SU-DHL-6 (cell line): ENCODE measurements around the gene DEGS1.

ENCODE experiments used
- H2AFZ ChIP-seq: fragments of 200-600 bp; sonication (generic); 2 replicates; pipeline ENCODE4 v1.6.1; 2014; ENCODE audit warnings: low read depth, mild to moderate bottlenecking, moderate library complexity, mixed read lengths, antibody characterized with exemption, low read length; ENCODE audit not compliant: severe bottlenecking
- H3F3A ChIP-seq: fragments of 200-600 bp; shearing (Covaris generic); 2 replicates; pipeline ENCODE4 v1.6.0; 2016; ENCODE audit warnings: antibody characterized with exemption, mild to moderate bottlenecking; ENCODE audit not compliant: insufficient read depth
- H3K27ac ChIP-seq: fragments of 200-600 bp; sonication (generic); 2 replicates; pipeline ENCODE4 v1.5.1; 2016; ENCODE audit warnings: low read depth, mild to moderate bottlenecking, low read length, moderate library complexity, mixed read lengths
- H3K27me3 ChIP-seq: fragments of 200-600 bp; sonication (generic), shearing (Covaris generic); 2 replicates; pipeline ENCODE4 v1.6.0; 2014; ENCODE audit warnings: mild to moderate bottlenecking, low read length
- H3K36me3 ChIP-seq: fragments of 200-600 bp; sonication (generic); 2 replicates; pipeline ENCODE4 v1.6.1; 2014; ENCODE audit warnings: mild to moderate bottlenecking, low read length, mixed read lengths
- H3K4me2 ChIP-seq: fragments of 300-600, 200-600 bp; shearing (Covaris generic), sonication (generic); 2 replicates; pipeline ENCODE4 v1.6.0; 2014; ENCODE audit warnings: low read length, low read depth, mild to moderate bottlenecking; ENCODE audit not compliant: poor library complexity, severe bottlenecking
- H3K4me3 ChIP-seq: fragments of 200-600 bp; sonication (generic); 2 replicates; pipeline ENCODE4 v1.5.1; 2014; ENCODE audit warnings: antibody characterized with exemption, low read length, mild to moderate bottlenecking, mixed read lengths; ENCODE audit not compliant: insufficient read depth, poor library complexity, severe bottlenecking
- H3K79me2 ChIP-seq: fragments of 200-600 bp; sonication (generic); 2 replicates; pipeline ENCODE4 v1.6.1; 2014; ENCODE audit warnings: mild to moderate bottlenecking, low read length, moderate library complexity; ENCODE audit not compliant: insufficient read depth
- H3K9ac ChIP-seq: fragments of 200-600 bp; sonication (generic); 2 replicates; pipeline ENCODE4 v1.7.0; 2014; ENCODE audit warnings: mild to moderate bottlenecking, low read length
- H3K9me2 ChIP-seq: fragments of 200-600 bp; sonication (generic); replicated peaks from 2 replicates; pipeline ENCODE4 v1.6.1; 2014; ENCODE audit warnings: low read length; ENCODE audit not compliant: insufficient read depth
- H3K9me3 ChIP-seq: fragments of 200-600 bp; sonication (generic); 2 replicates; pipeline ENCODE4 v1.6.1; 2014; ENCODE audit warnings: low read length, mixed read lengths; ENCODE audit not compliant: insufficient read depth
- H4K20me1 ChIP-seq: fragments of 200-600 bp; sonication (generic); 2 replicates; pipeline ENCODE4 v1.6.1; 2014; ENCODE audit warnings: low read depth, mild to moderate bottlenecking, antibody characterized with exemption, low read length, moderate library complexity, mixed read lengths
- EZH2phosphoT487 ChIP-seq: fragments of 200-600 bp; sonication (generic), shearing (Covaris generic); conservative IDR thresholded peaks from 2 replicates; pipeline ENCODE4 v1.6.1; 2018; ENCODE audit warnings: mild to moderate bottlenecking, antibody characterized with exemption, low read length, moderate library complexity, mixed read lengths
- TF ChIP-seq, protein P1 (sequence below): fragments of 200-600 bp; sonication (generic); IDR thresholded peaks from one replicate; pipeline ENCODE4 v1.5.1; 2017; ENCODE audit warnings: antibody characterized with exemption, mild to moderate bottlenecking, low read length, moderate library complexity; ENCODE audit not compliant: insufficient read depth, poor library complexity, severe bottlenecking

Gene DEGS1

DNA sequence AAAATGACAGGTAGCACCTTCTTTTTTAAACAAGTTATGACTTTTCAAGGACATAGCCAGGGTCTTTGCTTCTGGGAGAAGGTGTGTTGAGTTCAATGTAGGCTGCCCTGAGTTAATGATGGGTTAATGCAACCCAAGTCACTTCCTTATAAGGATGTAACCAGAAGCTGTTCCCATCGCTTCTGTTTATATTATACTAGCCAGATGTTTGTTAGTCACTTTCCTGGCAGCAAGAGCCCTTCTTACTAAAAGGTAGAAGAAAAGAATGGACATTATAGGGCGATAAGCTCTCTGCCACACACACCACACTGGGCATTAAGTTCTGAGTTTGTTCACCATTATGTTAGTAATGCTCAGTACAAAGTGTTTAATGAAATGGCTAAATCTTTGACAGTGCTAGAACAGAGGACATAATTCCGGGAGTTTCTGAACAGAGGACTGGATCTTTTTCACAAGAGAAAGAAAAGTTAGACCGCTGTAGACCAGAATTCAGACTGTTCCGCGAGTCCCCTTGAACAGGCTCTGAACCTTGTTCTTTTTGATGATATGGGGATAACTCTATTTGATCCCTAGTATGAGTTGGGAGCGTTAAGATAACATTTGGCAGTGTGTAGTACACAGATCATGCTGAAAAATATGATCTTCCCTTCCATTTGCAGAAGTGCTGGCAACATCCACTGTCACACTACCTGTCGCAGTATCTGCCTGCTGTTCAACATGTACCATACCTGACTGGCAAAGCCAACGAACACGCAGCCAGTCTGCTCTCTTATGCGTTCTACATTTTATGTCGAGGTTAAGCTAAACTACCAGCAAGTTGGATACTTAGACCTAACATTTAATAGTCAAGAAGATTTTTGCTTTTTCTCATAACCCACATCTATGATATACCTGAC lies 41.0 kb downstream of the DEGS1 start:
- H3F3A ChIP-seq: no peaks in the 10 kb centered on the region
- H3K4me2 ChIP-seq: no peak overlapping the region
- H4K20me1 ChIP-seq: no peaks in the 10 kb centered on the region
- H3K9ac ChIP-seq: no peak overlapping the region
- H3K36me3 ChIP-seq: no peaks in the 10 kb centered on the region
- no peaks in the 10 kb centered on the region for H3K27me3 ChIP-seq
- TF ChIP-seq, protein P1, sequence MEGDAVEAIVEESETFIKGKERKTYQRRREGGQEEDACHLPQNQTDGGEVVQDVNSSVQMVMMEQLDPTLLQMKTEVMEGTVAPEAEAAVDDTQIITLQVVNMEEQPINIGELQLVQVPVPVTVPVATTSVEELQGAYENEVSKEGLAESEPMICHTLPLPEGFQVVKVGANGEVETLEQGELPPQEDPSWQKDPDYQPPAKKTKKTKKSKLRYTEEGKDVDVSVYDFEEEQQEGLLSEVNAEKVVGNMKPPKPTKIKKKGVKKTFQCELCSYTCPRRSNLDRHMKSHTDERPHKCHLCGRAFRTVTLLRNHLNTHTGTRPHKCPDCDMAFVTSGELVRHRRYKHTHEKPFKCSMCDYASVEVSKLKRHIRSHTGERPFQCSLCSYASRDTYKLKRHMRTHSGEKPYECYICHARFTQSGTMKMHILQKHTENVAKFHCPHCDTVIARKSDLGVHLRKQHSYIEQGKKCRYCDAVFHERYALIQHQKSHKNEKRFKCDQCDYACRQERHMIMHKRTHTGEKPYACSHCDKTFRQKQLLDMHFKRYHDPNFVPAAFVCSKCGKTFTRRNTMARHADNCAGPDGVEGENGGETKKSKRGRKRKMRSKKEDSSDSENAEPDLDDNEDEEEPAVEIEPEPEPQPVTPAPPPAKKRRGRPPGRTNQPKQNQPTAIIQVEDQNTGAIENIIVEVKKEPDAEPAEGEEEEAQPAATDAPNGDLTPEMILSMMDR: no peak
- TF ChIP-seq EZH2phosphoT487: no peak
- no peaks in the 10 kb centered on the region for H3K9me3 ChIP-seq
- no peak overlapping the region for H3K27ac ChIP-seq
- H3K79me2 ChIP-seq: no peaks in the 10 kb centered on the region
- no peak overlapping the region for H3K4me3 ChIP-seq
- H3K9me2 ChIP-seq: no peaks in the 10 kb centered on the region
- no peak overlapping the region for H2AFZ ChIP-seq

DNA sequence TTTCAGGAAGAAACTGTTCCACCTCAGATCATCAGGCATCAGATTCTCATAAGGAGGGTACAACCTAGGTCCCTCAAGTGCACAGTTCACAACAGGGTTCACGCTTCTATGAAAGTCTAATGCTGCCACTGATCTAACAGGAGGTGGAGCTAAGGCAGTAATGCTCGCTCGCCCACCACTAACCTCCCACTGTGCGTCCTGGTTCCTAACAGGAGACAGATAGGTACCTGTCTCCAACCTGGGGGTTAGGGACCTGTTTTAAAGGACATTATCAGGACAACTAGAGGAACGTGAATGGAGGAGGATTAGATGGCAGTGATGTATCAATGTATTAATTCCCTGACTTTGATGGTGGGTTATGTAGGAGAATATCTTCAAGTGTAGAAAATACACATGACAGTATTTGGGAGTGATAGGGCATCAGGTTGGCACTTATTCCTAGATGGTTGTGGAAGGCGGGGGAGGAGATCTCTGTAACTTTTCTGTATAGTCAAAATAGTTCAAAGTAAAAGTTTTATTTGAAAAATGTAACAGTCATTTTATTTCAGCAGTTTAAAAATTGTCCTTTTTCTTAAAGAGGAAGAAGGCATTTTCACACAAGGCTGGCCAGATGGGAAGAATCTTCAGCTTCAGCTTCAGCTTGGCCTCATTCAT lies 43.9 kb downstream of the DEGS1 start:
- no peak overlapping the region for H2AFZ ChIP-seq
- no peaks in the 10 kb centered on the region for H3K9me3 ChIP-seq
- H4K20me1 ChIP-seq: no peaks in the 10 kb centered on the region
- H3K79me2 ChIP-seq: no peaks in the 10 kb centered on the region
- no peak overlapping the region for H3K9ac ChIP-seq
- peaks cover 3% of the 10 kb centered on the region; the same call in 1 of the 2 replicates for H3K36me3 ChIP-seq
- no peak for TF ChIP-seq EZH2phosphoT487
- TF ChIP-seq, protein P1: no peak
- H3K4me2 ChIP-seq: no peak overlapping the region
- no peak overlapping the region for H3K4me3 ChIP-seq
- no peaks in the 10 kb centered on the region for H3K9me2 ChIP-seq
- H3K27ac ChIP-seq: no peak overlapping the region
- H3F3A ChIP-seq: no peaks in the 10 kb centered on the region
- H3K27me3 ChIP-seq: no peaks in the 10 kb centered on the region

DNA sequence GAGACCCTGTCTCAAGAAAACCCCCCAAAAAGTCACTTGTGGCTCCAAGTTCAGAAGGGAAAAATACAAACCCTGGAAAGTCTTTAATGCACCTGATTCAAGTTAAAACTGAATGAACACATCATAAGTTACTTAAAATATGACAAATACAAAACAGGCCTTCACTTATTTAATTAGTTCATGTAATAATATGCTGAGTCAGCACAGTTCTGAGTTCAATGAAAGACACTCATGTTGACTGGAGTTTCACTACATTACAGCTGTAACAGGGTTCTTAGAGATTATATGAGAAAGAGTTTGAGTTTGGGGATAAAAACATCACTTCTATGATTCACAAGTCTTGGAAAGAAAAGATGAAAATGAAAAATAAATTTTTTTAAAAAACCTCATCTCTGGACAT lies 51.0 kb downstream of the DEGS1 start:
- Histone ChIP-seq H3K79me2 (no peaks in the 10 kb centered on the region), H3K27ac (no peak overlapping the region)

More for the DNA sequence above, 51.0 kb downstream of the DEGS1 start:
- H3K9ac ChIP-seq: no peak overlapping the region
- H4K20me1 ChIP-seq: no peaks in the 10 kb centered on the region
- no peak overlapping the region for H3K4me2 ChIP-seq
- peaks cover 7% of the 10 kb centered on the region; the same call in 1 of the 2 replicates for H3K36me3 ChIP-seq
- H3K9me2 ChIP-seq: no peaks in the 10 kb centered on the region
- no peaks in the 10 kb centered on the region for H3K27me3 ChIP-seq
- H3K9me3 ChIP-seq: no peaks in the 10 kb centered on the region
- H2AFZ ChIP-seq: no peak overlapping the region
- TF ChIP-seq, protein P1: no peak
- TF ChIP-seq EZH2phosphoT487: no peak
- H3F3A ChIP-seq: no peaks in the 10 kb centered on the region
- H3K4me3 ChIP-seq: no peak overlapping the region
